ACC112 (cell line): ENCODE results near the gene TGFBI.

Experiments
- H2AFZ ChIP-seq: fragments of 200-600 bp; sonication (generic); one replicate; pipeline ENCODE4 v1.6.0; 2017; ENCODE audit warnings: antibody characterized with exemption, low read length; ENCODE audit not compliant: unreplicated experiment
- H3K27ac ChIP-seq: fragments of 200-600 bp; sonication (generic); 2 replicates; pipeline ENCODE4 v1.5.1; 2014; ENCODE audit warnings: low read depth, mild to moderate bottlenecking, antibody characterized with exemption, low read length, moderate library complexity
- H3K27me3 ChIP-seq: fragments of 200-600 bp; sonication (generic); 2 replicates; pipeline ENCODE4 v1.6.1; 2014; ENCODE audit warnings: mild to moderate bottlenecking, antibody characterized with exemption, low read length, moderate library complexity, mixed read lengths; ENCODE audit not compliant: insufficient read depth
- H3K36me3 ChIP-seq: fragments of 200-600 bp; sonication (generic); 2 replicates; pipeline ENCODE4 v1.6.1; 2016; ENCODE audit warnings: mild to moderate bottlenecking, antibody characterized with exemption, low read length, moderate library complexity, mixed read lengths; ENCODE audit not compliant: insufficient read depth
- H3K4me1 ChIP-seq: fragments of 200-600 bp; sonication (generic); one replicate; pipeline ENCODE4 v1.6.1; 2016; ENCODE audit warnings: low read length, mixed read lengths; ENCODE audit not compliant: insufficient read depth, unreplicated experiment, control insufficient read depth
- H3K4me3 ChIP-seq: fragments of 200-600 bp; sonication (generic); 2 replicates; pipeline ENCODE4 v1.5.1; 2014; ENCODE audit warnings: mild to moderate bottlenecking, low read depth, low read length
- H3K79me2 ChIP-seq: fragments of 200-600 bp; sonication (generic); one replicate; pipeline ENCODE4 v1.6.0; 2016; ENCODE audit warnings: low read length; ENCODE audit not compliant: control insufficient read depth, unreplicated experiment, insufficient read depth

The TGFBI gene

GRCh38 chr5:135991429-135991828 lies 37.4 kb upstream of the TGFBI start:
- no peaks in the 10 kb centered on the region for H3K79me2 ChIP-seq
- no peak overlapping the region for H3K27ac ChIP-seq
- peaks cover 32% of the 10 kb centered on the region for H3K4me1 ChIP-seq
- H3K36me3 ChIP-seq, result no peaks in the 10 kb centered on the region
- H3K4me3 ChIP-seq, result no peak overlapping the region
- H2AFZ ChIP-seq, result no peak overlapping the region
- H3K27me3 ChIP-seq, result no peaks in the 10 kb centered on the region

DNA sequence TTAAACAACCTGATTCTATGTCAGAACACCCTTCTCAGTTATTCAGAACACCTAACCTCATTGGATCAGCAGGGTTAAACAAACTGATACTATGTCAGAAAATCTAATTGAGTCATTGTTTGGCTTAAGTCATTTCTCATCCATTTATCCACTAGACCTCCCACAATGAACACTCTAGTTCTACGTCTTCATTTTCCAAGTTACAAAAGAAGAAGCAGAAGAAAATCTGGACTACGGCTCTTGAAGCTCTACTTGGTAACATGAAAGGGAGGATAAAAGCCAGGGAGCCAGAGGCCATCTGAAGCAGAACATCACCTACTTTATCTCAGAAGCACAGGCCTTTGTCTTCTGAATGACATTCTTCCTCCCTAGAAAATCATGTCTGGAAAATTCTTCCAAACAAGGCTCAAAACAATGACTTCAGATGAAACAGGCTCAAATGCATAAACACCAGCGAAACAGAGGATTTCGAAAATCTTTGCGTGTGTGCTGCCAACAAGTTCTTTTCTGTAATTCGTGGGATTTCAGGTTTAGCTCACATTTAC lies 35.4 kb upstream of the TGFBI start:
- Histone ChIP-seq H3K27me3 (no peaks in the 10 kb centered on the region), H3K36me3 (no peaks in the 10 kb centered on the region), H3K79me2 (no peaks in the 10 kb centered on the region), H3K27ac (peak overlapping the region; percentile 92), H3K4me3 (peak overlapping the region; percentile 47), H3K4me1 (peaks cover 39% of the 10 kb centered on the region), H2AFZ (peak overlapping the region; percentile 58)

DNA sequence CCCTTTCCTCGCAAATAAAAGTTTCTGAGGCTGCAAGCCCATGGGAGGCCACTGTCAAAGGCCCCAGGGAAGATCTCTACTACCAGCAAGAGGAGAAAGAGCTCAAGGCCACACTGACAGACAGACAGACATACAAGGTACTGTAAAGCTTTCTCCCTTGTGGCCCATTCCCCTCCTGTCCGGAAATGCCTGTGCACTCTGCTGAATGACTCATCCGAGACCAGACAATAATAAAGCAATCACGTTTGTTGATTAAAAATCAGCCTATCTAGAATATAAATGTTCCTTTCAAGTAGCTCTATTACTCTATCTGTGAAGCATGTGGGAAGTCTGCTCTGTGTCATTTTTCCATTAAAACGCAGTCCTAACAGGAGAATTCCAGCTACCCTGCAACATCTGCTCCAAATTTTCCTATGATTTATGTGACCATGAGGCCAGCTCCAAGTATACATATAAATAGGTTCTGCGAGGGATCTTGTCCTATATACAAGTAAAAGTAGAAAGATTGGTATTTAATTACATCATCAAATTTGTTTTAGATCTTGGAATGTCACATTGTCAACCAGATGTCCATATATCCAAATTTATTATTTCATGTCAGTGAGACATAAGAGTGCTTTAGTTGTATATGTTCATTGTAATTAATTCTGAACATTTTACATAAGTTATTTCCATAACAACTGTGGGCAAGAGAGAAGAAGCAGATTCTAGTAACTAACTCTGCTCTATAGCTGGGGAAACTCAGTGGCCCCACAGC lies 34.7 kb upstream of the TGFBI start:
- H3K4me3 ChIP-seq, result peak overlapping the region; percentile 47
- H3K27me3 ChIP-seq, result no peaks in the 10 kb centered on the region
- no peaks in the 10 kb centered on the region for H3K79me2 ChIP-seq
- no peaks in the 10 kb centered on the region for H3K36me3 ChIP-seq
- H3K4me1 ChIP-seq, result peaks cover 45% of the 10 kb centered on the region
- H2AFZ ChIP-seq, result peak overlapping the region; percentile 58
- H3K27ac ChIP-seq, result peak overlapping the region; percentile 92

DNA sequence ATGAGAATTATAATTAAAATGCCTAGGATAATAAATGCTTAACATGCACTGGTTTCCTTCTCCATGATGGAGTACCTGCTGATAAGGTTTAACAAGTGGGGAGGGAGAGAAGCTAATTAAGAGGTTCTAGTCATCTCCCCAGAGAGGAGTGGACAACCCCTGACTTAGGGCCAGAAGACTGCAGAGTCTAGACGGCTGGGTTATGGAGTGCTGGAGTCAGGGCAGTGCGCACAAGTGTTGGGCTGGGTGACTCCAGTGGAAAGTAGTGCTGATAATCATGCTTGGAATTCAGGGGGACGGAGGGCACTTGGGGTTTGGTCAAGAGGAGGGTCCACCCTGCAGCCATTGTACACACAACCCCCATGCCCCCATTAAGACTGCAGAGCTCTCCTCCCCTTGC lies 32.8 kb upstream of the TGFBI start:
- no peaks in the 10 kb centered on the region for H3K27me3 ChIP-seq
- no peak overlapping the region for H2AFZ ChIP-seq
- peak overlapping the region; percentile 92; the same call in 1 of the 2 replicates for H3K27ac ChIP-seq
- H3K4me1 ChIP-seq, result peaks cover 55% of the 10 kb centered on the region
- H3K36me3 ChIP-seq, result no peaks in the 10 kb centered on the region
- H3K4me3 ChIP-seq, result no peak overlapping the region
- H3K79me2 ChIP-seq, result no peaks in the 10 kb centered on the region

GRCh38 chr5:135996611-135997010 lies 32.2 kb upstream of the TGFBI start:
- H2AFZ ChIP-seq, result no peak overlapping the region
- H3K4me3 ChIP-seq, result no peak overlapping the region
- H3K36me3 ChIP-seq, result no peaks in the 10 kb centered on the region
- peaks cover 61% of the 10 kb centered on the region for H3K4me1 ChIP-seq
- peak overlapping the region; percentile 56 for H3K27ac ChIP-seq
- no peaks in the 10 kb centered on the region for H3K27me3 ChIP-seq
- no peaks in the 10 kb centered on the region for H3K79me2 ChIP-seq

DNA sequence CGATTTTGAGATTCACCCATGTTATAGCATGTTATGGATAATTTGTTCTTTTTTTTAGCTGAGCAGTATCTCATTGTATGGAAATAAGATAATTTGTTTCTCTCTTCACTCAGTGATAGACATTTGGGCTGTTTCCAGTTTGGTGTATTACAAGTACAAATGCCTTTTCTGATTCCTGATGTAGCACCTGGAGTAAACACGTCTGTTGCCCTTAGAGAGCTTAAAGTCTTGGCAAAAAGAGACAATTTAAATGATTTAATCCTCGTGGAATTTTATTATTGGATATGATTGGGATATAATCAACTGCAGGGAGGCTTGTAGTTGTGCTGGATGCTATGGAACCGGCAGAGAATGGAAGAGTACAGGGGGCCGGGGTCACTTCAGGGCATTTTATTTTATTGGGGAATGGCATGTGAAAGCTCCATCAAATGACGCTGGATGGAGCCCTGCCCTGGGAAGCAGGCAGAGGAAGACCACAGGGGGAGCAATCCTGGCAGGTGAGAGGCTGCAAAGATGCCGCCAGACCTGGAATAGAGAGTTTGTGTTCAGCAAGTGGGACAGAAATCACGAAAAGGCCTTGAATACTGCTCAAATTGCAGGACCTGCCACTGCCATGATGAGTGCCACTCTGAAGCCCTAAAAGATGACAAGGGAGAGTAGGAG lies 31.0 kb upstream of the TGFBI start:
- no peaks in the 10 kb centered on the region for H3K27me3 ChIP-seq
- H2AFZ ChIP-seq, result no peak overlapping the region
- no peaks in the 10 kb centered on the region for H3K36me3 ChIP-seq
- H3K4me1 ChIP-seq, result peaks cover 65% of the 10 kb centered on the region
- no peak overlapping the region for H3K27ac ChIP-seq
- H3K79me2 ChIP-seq, result no peaks in the 10 kb centered on the region
- H3K4me3 ChIP-seq, result no peak overlapping the region

DNA sequence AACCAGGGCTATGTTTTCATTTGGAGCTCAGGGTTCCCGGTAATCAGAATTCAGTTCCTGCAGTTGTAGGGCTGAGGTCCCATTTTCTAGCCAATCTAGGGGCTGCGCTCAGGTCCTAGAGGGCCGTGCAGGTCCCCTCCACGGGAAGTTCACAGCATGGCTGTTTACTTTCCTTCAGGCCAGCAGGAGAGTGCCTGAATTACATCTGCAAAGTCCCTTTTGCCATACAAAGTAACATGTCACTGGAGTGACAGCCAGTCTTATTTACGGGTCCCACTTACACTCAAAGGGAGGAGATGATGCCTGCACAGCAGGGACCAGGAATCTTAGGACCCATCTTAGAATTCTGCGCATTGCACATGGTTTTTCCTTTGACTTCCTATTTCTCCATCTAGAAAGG lies 29.9 kb upstream of the TGFBI start:
- Histone ChIP-seq H3K4me3 (no peak overlapping the region), H2AFZ (no peak overlapping the region), H3K27me3 (no peaks in the 10 kb centered on the region), H3K36me3 (no peaks in the 10 kb centered on the region), H3K79me2 (no peaks in the 10 kb centered on the region), H3K4me1 (peaks cover 54% of the 10 kb centered on the region), H3K27ac (peak overlapping the region; percentile 70)

- Histone ChIP-seq H3K79me2 (no peaks in the 10 kb centered on the region), H3K4me3 (no peak overlapping the region), H2AFZ (no peak overlapping the region), H3K27ac (peak overlapping the region; percentile 70), H3K27me3 (no peaks in the 10 kb centered on the region), H3K36me3 (no peaks in the 10 kb centered on the region), H3K4me1 (peaks cover 52% of the 10 kb centered on the region)
These were observed 29.2 kb upstream of the TGFBI start for GRCh38 chr5:135999406-136000139.

- no peaks in the 10 kb centered on the region for H3K79me2 ChIP-seq
- no peak overlapping the region for H2AFZ ChIP-seq
- no peaks in the 10 kb centered on the region for H3K36me3 ChIP-seq
- no peak overlapping the region for H3K4me3 ChIP-seq
- no peaks in the 10 kb centered on the region for H3K27me3 ChIP-seq
- peak overlapping the region; percentile 70 for H3K27ac ChIP-seq
- peaks cover 52% of the 10 kb centered on the region for H3K4me1 ChIP-seq
These were observed 28.6 kb upstream of the TGFBI start for GRCh38 chr5:136000147-136000546.

DNA sequence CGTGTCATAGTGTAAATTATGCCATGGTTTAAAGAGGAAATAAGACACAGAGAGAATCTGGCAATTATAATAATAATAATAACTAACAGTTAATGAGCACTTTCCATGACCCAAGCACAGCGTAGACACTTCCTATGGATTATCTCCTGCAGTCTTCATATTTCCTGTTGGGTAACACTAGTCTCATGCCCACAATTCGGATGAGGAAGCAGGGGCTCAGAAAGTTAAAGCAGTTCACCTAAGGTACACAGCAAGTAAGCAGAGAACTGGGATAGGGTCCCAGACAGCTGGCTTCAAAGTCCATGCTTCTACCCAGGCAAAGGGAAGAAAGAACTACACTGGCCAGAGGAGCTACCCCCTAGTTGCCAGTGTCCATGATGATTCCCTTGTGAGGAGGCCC lies 27.9 kb upstream of the TGFBI start:
- no peak overlapping the region for H2AFZ ChIP-seq

More for the DNA sequence above, 27.9 kb upstream of the TGFBI start:
- Histone ChIP-seq H3K79me2 (no peaks in the 10 kb centered on the region), H3K4me1 (peaks cover 58% of the 10 kb centered on the region), H3K36me3 (no peaks in the 10 kb centered on the region), H3K4me3 (no peak overlapping the region), H3K27me3 (no peaks in the 10 kb centered on the region), H3K27ac (no peak overlapping the region)
